Lower lobe of right lung (tissue), 2 donors: ENCODE results near the gene ALG6. TPM values are rescaled to one million over a fixed set of nuclear protein-coding genes. Genes with fewer than 3 reads are reported as not detected.

ENCODE experiments used
- ATAC-seq, 2 donors: fragments of 200-7000 bp; cut with Tn5 transposase; one replicate each; pipeline ENCODE4 v1.9.1; 2020 to 2022; ENCODE audit warnings: mild to moderate bottlenecking in 2 of 2, moderate library complexity in 2 of 2
- DNase-seq: peaks from one replicate; pipeline ENCODE4 v3.0.0-alpha.2; 2020
- H3K27ac ChIP-seq: fragments of 200-600 bp; one replicate; pipeline ENCODE4 v1.8.0; 2022
- H3K27me3 ChIP-seq: fragments of 200-600 bp; one replicate; pipeline ENCODE4 v1.8.0; 2022; ENCODE audit warnings: low read depth
- H3K36me3 ChIP-seq: fragments of 200-600 bp; one replicate; pipeline ENCODE4 v1.8.0; 2022; ENCODE audit warnings: mild to moderate bottlenecking
- H3K4me1 ChIP-seq: fragments of 200-600 bp; one replicate; pipeline ENCODE4 v1.8.0; 2022
- H3K4me3 ChIP-seq: fragments of 200-600 bp; one replicate; pipeline ENCODE4 v1.8.0; 2022; ENCODE audit warnings: mild to moderate bottlenecking
- H3K9me3 ChIP-seq: fragments of 200-600 bp; one replicate; pipeline ENCODE4 v1.8.0; 2022
- CTCF ChIP-seq: fragments of 200-600 bp; IDR thresholded peaks from one replicate; pipeline ENCODE4 v1.8.0; 2022; ENCODE audit warnings: antibody characterized with exemption, mild to moderate bottlenecking
- intact Hi-C: fragments of 100-400 bp; cut with DNase I; formaldehyde crosslinking; loops from one replicate; pipeline ENCODE4 v1.11.0; 2022
- total RNA-seq: library from RNA; stranded (reverse); fragmentation: NEBNext Ultra II Directional; extraction: Animal tissue kit (Norgen Biotek cat#: 25700); gene quantifications from one replicate; pipeline ENCODE4 v1.2.1, GENCODE V29; 2021
- donor health status: DM: no; HTN: yes; CAD: no; lungs with severe emphysema.

The ALG6 gene
- total RNA-seq, 1 donor from 2014 or later = 11.8 TPM

GRCh38 chr1:63359561-63359960, 7.9 kb upstream of the ALG6 start:
- Histone ChIP-seq H3K36me3 (no peaks in the 10 kb centered on the region), H3K9me3 (no peaks in the 10 kb centered on the region), H3K27ac (no peak overlapping the region), H3K4me1 (no peaks in the 10 kb centered on the region), H3K4me3 (no peak overlapping the region), H3K27me3 (peaks cover 16% of the 10 kb centered on the region)
- intact Hi-C loops = no loop called here
- ATAC-seq (no peak), DNase-seq (no peak)
- TF ChIP-seq CTCF = no peak

GRCh38 chr1:63362073-63362472, 5.4 kb upstream of the ALG6 start:
- Histone ChIP-seq H3K9me3 (no peaks in the 10 kb centered on the region), H3K27me3 (peaks cover 7% of the 10 kb centered on the region), H3K4me1 (peaks cover 8% of the 10 kb centered on the region), H3K4me3 (no peak overlapping the region), H3K27ac (no peak overlapping the region), H3K36me3 (no peaks in the 10 kb centered on the region)
- intact Hi-C loops = no loop called here
- TF ChIP-seq CTCF = no peak
- DNase-seq = no peak
- ATAC-seq = no peak

GRCh38 chr1:63362578-63362977, 4.8 kb upstream of the ALG6 start:
- no peak overlapping the region for H3K27ac ChIP-seq
- no peak overlapping the region for H3K4me3 ChIP-seq
- H3K27me3 ChIP-seq = peaks cover 4% of the 10 kb centered on the region
- no peak for DNase-seq
- ATAC-seq = no peak
- H3K36me3 ChIP-seq = no peaks in the 10 kb centered on the region
- H3K9me3 ChIP-seq = no peaks in the 10 kb centered on the region
- H3K4me1 ChIP-seq = peaks cover 9% of the 10 kb centered on the region
- no peak for TF ChIP-seq CTCF
- intact Hi-C loops = no loop called here

GRCh38 chr1:63363014-63363413, 4.4 kb upstream of the ALG6 start:
- Histone ChIP-seq H3K4me3 (no peak overlapping the region), H3K9me3 (no peaks in the 10 kb centered on the region), H3K4me1 (peaks cover 9% of the 10 kb centered on the region), H3K27ac (no peak overlapping the region), H3K36me3 (no peaks in the 10 kb centered on the region), H3K27me3 (no peaks in the 10 kb centered on the region)
- ATAC-seq = no peak
- intact Hi-C loops = no loop called here
- no peak for DNase-seq
- TF ChIP-seq CTCF = no peak

- no peak for DNase-seq
- no peak for ATAC-seq
- H3K27me3 ChIP-seq = no peaks in the 10 kb centered on the region
- no peak for TF ChIP-seq CTCF
- intact Hi-C loops = no loop called here
- peaks cover 14% of the 10 kb centered on the region for H3K4me1 ChIP-seq
- peak overlapping the region; percentile 86 for H3K4me3 ChIP-seq
- peak overlapping the region; percentile 83 for H3K27ac ChIP-seq
- no peaks in the 10 kb centered on the region for H3K9me3 ChIP-seq
- peaks cover 11% of the 10 kb centered on the region for H3K36me3 ChIP-seq
These were observed 566 bp upstream of the ALG6 start for GRCh38 chr1:63366908-63367214.

- H3K36me3 ChIP-seq = peaks cover 16% of the 10 kb centered on the region
- DNase-seq (no peak), ATAC-seq (no peak)
- no peak for TF ChIP-seq CTCF
- intact Hi-C loops = no loop called here
- peaks cover 14% of the 10 kb centered on the region for H3K4me1 ChIP-seq
- H3K27ac ChIP-seq = peak overlapping the region; percentile 83
- H3K9me3 ChIP-seq = no peaks in the 10 kb centered on the region
- H3K4me3 ChIP-seq = peak overlapping the region; percentile 86
- no peaks in the 10 kb centered on the region for H3K27me3 ChIP-seq
These were observed 704 bp downstream of the ALG6 start for GRCh38 chr1:63368131-63368530.
